GM12874 (cell line): Measurements from ENCODE around the gene SRBD1.

ENCODE experiments used
- TF ChIP-seq, protein P1 (sequence below): IDR thresholded peaks from 2 replicates; pipeline ENCODE4 v1.5.1; 2011; ENCODE audit warnings: low read depth, mild to moderate bottlenecking, control low read depth, low read length, moderate library complexity; ENCODE audit not compliant: insufficient read depth

The SRBD1 gene

DNA sequence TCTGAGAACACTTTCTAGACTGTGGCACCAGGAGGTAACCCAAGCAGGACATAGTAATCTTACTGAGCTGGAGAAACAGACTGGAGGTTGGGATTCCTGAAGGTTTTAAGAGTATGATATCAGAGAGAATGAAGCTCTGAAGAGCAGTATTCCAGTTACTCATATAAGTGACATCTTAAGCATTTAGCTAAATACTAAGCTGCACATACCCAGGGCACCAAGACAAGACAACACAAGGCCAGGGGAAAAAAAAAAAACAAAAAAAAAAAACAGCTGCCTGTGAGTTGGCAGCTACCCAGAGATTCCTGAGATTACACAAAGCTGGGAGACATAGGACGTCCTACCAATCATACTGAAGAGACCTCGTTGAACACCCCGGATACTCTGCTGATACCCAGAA is 175.8 kb downstream of the SRBD1 start:
- TF ChIP-seq, protein P1, sequence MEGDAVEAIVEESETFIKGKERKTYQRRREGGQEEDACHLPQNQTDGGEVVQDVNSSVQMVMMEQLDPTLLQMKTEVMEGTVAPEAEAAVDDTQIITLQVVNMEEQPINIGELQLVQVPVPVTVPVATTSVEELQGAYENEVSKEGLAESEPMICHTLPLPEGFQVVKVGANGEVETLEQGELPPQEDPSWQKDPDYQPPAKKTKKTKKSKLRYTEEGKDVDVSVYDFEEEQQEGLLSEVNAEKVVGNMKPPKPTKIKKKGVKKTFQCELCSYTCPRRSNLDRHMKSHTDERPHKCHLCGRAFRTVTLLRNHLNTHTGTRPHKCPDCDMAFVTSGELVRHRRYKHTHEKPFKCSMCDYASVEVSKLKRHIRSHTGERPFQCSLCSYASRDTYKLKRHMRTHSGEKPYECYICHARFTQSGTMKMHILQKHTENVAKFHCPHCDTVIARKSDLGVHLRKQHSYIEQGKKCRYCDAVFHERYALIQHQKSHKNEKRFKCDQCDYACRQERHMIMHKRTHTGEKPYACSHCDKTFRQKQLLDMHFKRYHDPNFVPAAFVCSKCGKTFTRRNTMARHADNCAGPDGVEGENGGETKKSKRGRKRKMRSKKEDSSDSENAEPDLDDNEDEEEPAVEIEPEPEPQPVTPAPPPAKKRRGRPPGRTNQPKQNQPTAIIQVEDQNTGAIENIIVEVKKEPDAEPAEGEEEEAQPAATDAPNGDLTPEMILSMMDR = no peak

- TF ChIP-seq, protein P1 = no peak
These were observed 177.7 kb downstream of the SRBD1 start for GRCh38 chr2:45433363-45433762.

- TF ChIP-seq, protein P1 = no peak
These were observed 178.7 kb downstream of the SRBD1 start for GRCh38 chr2:45432406-45432805.

DNA sequence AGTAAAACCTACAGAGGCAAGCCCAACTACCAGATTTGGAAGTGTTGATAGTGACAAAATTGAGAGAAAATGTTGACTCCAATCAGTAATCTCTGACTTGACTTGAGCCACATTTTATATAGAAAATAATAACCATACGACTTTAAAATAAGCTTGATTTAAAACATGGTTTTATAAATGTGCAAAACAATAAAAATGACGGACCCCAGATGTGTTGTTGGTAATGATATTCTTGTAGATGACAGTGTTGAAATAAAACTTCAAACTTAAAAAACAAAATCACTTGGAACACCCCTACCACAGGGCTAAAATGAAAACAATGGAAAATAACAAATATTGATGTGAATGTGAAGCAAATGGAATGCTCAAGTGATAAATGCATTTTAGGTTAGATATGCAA is 188.1 kb downstream of the SRBD1 start:
- TF ChIP-seq, protein P1 = no peak

DNA sequence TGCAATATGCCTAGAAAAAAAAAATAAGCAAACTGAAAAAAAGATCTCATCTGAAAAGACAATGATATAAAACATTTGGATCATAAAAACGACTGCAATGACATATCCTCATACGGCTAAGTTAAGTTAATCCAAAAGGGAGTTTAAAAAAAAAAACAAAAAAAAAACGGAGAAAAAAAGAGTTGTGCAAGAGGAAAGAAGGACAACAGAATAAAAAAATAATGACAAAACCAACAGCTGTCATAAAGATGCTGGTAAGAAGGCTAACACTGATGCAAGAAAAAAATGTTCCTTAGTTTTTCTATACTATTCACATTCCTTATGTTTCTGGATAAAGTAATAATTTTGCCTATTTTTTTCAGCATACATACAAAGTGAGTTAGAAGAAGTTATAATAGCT is 192.5 kb downstream of the SRBD1 start:
- TF ChIP-seq, protein P1 = no peak

DNA sequence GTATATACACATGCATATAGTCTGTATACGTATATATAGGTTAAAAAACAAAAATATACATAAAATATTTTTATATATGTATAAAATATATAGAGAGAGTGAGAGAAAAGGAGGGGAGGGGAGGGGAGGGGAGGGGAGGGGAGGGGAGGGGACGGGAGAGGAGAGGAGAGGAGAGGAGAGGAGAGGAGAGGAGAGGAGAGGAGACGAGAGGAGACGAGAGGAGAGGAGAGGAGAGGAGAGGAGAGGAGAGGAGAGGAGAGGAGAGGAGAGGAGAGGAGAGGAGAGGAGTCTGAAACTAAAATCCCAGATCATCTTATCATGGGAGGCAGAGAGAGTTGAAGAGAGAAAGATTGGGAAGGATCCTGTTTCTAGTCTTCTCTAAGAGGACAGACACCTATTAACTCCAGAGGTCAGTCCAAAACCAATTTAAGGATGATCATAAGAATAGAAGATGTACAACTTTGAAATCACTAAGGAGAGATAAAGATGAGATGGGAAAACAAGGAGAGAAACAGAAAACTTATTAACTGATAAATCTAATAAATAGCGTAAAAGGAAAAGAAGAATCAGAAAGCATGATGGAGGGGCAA is 195.4 kb downstream of the SRBD1 start:
- TF ChIP-seq, protein P1 = no peak

DNA sequence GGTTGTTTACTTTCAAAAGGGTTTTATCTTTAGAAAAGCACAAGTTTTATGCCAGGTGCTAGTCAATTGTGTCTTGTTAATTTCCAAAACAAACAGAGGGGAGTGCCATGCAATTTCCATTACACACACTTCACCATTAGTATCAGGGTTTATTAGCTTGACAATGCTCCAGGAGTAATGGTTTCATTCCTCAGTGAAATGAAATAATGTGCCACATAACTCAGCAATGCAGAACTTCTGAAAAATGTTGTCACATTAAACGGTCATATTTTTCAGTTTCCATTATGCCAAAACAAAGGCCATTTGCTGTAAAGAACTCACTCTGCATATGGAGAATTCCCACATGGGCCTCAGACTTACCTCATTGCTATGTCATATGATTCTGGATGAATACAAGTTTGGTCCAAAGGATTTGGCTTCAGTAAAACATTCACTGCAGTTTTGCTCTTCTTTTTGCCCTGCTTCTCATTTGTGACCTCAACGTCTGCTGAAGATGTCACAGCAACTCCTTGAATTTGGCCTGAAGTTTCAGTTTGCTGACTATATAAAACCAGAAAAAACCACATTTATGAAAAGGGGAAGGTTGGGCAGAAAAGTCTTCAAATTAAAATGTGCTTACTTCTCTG is 198.2 kb downstream of the SRBD1 start:
- TF ChIP-seq, protein P1 = no peak

DNA sequence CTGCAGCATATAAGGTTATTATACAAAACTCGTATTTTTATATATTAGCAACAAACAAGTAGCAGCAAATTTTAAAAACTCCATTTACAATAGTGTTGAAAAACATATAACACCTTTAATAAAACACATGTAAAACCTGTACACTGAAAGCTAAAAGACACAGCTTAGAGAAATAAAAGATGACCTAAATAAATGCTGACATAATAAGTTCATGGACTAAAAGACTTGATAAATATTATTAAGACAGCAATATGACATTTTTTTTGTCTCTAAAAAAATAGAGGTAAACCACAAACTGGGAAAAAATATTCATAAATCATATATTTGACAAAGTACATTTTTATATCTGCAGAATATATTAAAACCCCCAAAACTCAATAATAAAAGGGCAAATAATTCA is 201.4 kb downstream of the SRBD1 start:
- TF ChIP-seq, protein P1 = no peak
